ENCODE measurements around the gene MPL.

Gene MPL

DNA sequence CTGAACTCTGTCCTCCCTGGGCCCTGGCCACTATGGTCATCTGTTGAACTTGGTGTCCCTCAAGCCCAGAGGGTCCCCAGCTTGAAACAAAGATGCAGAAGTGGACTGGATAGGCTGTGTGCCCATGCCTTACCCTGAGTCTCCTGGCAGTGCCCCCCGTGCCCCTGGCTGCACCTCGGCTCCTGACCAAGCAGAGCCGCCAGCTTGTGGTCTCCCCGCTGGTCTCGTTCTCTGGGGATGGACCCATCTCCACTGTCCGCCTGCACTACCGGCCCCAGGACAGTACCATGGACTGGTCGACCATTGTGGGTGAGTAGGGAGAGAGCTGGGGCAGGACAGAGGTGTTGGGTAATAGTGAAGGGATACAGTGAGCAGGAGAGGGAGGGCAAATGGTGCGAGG is 26.1 kb upstream of the MPL start:
- TF ChIP-seq, protein P1, sequence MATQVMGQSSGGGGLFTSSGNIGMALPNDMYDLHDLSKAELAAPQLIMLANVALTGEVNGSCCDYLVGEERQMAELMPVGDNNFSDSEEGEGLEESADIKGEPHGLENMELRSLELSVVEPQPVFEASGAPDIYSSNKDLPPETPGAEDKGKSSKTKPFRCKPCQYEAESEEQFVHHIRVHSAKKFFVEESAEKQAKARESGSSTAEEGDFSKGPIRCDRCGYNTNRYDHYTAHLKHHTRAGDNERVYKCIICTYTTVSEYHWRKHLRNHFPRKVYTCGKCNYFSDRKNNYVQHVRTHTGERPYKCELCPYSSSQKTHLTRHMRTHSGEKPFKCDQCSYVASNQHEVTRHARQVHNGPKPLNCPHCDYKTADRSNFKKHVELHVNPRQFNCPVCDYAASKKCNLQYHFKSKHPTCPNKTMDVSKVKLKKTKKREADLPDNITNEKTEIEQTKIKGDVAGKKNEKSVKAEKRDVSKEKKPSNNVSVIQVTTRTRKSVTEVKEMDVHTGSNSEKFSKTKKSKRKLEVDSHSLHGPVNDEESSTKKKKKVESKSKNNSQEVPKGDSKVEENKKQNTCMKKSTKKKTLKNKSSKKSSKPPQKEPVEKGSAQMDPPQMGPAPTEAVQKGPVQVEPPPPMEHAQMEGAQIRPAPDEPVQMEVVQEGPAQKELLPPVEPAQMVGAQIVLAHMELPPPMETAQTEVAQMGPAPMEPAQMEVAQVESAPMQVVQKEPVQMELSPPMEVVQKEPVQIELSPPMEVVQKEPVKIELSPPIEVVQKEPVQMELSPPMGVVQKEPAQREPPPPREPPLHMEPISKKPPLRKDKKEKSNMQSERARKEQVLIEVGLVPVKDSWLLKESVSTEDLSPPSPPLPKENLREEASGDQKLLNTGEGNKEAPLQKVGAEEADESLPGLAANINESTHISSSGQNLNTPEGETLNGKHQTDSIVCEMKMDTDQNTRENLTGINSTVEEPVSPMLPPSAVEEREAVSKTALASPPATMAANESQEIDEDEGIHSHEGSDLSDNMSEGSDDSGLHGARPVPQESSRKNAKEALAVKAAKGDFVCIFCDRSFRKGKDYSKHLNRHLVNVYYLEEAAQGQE (IDR thresholded peaks at IDR 0.05; ENCODE audit: insufficient replicate concordance, low read depth): no peak
- TF ChIP-seq GABPA (IDR thresholded peaks at IDR 0.05; ENCODE audit: low read depth) (no peak), SPI1 (IDR thresholded peaks at IDR 0.05; ENCODE audit: borderline replicate concordance, low read depth) (no peak), POLR2AphosphoS5 (IDR thresholded peaks at IDR 0.05; ENCODE audit: low read depth) (no peak)
- no peaks in the 10 kb centered on the region for H3K27me3 ChIP-seq (ENCODE audit: insufficient read depth, poor library complexity, severe bottlenecking)
- no peak for DNase-seq (ENCODE audit: low read depth in 1 of 2, low spot score in 1 of 2)
- H3K27ac ChIP-seq (replicated peaks): no peak overlapping the region
- no peak overlapping the region for H3K4me3 ChIP-seq (replicated peaks; ENCODE audit: insufficient read depth, low read length)

DNA sequence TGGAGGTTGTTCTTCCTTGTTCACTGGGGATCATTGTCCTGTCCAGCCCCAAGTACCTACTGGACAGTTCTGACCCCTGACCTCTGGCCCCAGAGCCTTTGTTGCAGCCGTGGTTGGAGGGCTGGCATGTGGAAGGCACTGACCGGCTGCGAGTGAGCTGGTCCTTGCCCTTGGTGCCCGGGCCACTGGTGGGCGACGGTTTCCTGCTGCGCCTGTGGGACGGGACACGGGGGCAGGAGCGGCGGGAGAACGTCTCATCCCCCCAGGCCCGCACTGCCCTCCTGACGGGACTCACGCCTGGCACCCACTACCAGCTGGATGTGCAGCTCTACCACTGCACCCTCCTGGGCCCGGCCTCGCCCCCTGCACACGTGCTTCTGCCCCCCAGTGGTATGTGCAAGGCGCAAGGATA is 25.4 kb upstream of the MPL start:
- Histone ChIP-seq H3K27me3 (ENCODE audit: insufficient read depth, poor library complexity, severe bottlenecking) (no peaks in the 10 kb centered on the region), H3K4me3 (replicated peaks; ENCODE audit: insufficient read depth, low read length) (no peak overlapping the region), H3K27ac (replicated peaks) (no peak overlapping the region)
- no peak for DNase-seq (ENCODE audit: low read depth in 1 of 2, low spot score in 1 of 2)
- TF ChIP-seq SPI1 (IDR thresholded peaks at IDR 0.05; ENCODE audit: borderline replicate concordance, low read depth): no peak
- no peak for TF ChIP-seq POLR2AphosphoS5 (IDR thresholded peaks at IDR 0.05; ENCODE audit: low read depth)

DNA sequence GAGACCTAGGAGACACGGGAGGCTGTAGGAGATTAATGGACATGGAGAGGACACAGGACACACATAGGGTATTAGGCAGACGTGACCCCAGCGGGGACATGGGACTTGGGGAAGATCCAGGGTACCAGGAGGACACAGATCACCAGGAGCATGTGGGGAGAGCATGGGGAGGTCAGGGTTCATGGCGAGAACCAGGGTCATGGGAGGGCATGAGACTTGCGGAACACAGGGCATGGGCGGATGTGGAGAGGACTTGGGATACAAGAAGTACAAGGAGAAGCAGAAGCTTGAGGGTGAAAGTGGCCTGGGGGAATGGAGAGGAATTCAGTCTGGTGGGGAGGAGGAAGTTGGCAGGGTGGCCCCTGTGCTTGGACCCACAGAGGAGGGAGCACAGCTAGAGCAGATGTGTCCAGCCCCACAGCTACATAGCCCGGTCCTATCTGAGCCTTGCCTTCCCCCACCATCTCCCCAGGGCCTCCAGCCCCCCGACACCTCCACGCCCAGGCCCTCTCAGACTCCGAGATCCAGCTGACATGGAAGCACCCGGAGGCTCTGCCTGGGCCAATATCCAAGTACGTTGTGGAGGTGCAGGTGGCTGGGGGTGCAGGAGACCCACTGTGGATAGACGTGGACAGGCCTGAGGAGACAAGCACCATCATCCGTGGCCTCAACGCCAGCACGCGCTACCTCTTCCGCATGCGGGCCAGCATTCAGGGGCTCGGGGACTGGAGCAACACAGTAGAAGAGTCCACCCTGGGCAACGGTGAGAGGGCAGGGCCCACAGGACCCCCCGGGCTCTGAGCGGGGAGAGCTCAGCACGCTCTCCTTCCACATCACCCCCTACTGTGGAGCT is 24.7 kb upstream of the MPL start:
- Histone ChIP-seq H3K4me3 (replicated peaks; ENCODE audit: insufficient read depth, low read length) (no peak overlapping the region), H3K27me3 (ENCODE audit: insufficient read depth, poor library complexity, severe bottlenecking) (no peaks in the 10 kb centered on the region), H3K27ac (replicated peaks) (no peak overlapping the region)
- DNase-seq (ENCODE audit: low read depth in 1 of 2, low spot score in 1 of 2): no peak
- TF ChIP-seq POLR2AphosphoS5 (IDR thresholded peaks at IDR 0.05; ENCODE audit: low read depth): no peak
- no peak for TF ChIP-seq GABPA (IDR thresholded peaks at IDR 0.05; ENCODE audit: low read depth)
- TF ChIP-seq SPI1 (IDR thresholded peaks at IDR 0.05; ENCODE audit: borderline replicate concordance, low read depth): no peak
- TF ChIP-seq, protein P2, sequence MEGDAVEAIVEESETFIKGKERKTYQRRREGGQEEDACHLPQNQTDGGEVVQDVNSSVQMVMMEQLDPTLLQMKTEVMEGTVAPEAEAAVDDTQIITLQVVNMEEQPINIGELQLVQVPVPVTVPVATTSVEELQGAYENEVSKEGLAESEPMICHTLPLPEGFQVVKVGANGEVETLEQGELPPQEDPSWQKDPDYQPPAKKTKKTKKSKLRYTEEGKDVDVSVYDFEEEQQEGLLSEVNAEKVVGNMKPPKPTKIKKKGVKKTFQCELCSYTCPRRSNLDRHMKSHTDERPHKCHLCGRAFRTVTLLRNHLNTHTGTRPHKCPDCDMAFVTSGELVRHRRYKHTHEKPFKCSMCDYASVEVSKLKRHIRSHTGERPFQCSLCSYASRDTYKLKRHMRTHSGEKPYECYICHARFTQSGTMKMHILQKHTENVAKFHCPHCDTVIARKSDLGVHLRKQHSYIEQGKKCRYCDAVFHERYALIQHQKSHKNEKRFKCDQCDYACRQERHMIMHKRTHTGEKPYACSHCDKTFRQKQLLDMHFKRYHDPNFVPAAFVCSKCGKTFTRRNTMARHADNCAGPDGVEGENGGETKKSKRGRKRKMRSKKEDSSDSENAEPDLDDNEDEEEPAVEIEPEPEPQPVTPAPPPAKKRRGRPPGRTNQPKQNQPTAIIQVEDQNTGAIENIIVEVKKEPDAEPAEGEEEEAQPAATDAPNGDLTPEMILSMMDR (IDR thresholded peaks at IDR 0.05; ENCODE audit: insufficient read depth, low read length): no peak
- TF ChIP-seq, protein P1 (IDR thresholded peaks at IDR 0.05; ENCODE audit: insufficient replicate concordance, low read depth): no peak

DNA sequence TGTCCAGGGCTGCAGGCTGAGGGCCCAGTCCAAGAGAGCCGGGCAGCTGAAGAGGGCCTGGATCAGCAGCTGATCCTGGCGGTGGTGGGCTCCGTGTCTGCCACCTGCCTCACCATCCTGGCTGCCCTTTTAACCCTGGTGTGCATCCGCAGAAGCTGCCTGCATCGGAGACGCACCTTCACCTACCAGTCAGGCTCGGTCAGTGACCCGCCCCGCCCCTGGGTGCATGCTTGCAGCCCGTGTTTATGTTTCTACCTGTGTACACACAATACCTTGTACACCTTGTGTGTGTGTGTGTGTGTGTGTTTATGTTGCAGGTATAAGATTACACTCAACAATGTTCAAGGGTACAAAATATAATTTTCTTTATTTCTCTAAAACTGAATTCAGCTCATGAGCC is 23.8 kb upstream of the MPL start:
- Histone ChIP-seq H3K27ac (replicated peaks) (no peak overlapping the region), H3K4me3 (replicated peaks; ENCODE audit: insufficient read depth, low read length) (no peak overlapping the region), H3K27me3 (ENCODE audit: insufficient read depth, poor library complexity, severe bottlenecking) (no peaks in the 10 kb centered on the region)
- TF ChIP-seq, protein P2 (IDR thresholded peaks at IDR 0.05; ENCODE audit: insufficient read depth, low read length): no peak
- DNase-seq (ENCODE audit: low read depth in 1 of 2, low spot score in 1 of 2): no peak

DNA sequence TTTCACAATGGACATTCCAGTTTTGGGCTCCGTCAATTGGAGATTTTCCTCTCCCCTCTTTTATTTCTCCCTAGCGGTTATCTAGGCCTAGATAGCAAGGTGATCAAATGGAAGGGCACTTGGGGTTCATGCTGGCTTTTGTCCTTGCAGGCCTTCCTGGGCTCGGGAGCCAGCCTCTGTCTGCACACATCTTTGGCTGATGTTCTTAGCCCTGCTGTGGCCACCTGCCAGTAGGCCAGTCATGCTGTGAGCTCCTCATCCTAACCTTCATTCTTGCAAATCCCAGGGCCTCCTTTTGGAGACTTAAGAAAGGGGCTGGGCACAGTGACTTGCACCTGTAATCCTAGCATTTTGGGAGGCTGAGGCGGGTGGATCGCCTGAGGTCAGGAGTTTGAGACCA is 23.4 kb upstream of the MPL start:
- H3K27me3 ChIP-seq (ENCODE audit: insufficient read depth, poor library complexity, severe bottlenecking): no peaks in the 10 kb centered on the region
- no peak overlapping the region for H3K4me3 ChIP-seq (replicated peaks; ENCODE audit: insufficient read depth, low read length)
- TF ChIP-seq, protein P2 (IDR thresholded peaks at IDR 0.05; ENCODE audit: insufficient read depth, low read length): no peak
- TF ChIP-seq POLR2AphosphoS5 (IDR thresholded peaks at IDR 0.05; ENCODE audit: low read depth): no peak
- TF ChIP-seq GABPA (IDR thresholded peaks at IDR 0.05; ENCODE audit: low read depth): no peak
- TF ChIP-seq, protein P1 (IDR thresholded peaks at IDR 0.05; ENCODE audit: insufficient replicate concordance, low read depth): no peak
- TF ChIP-seq SPI1 (IDR thresholded peaks at IDR 0.05; ENCODE audit: borderline replicate concordance, low read depth): no peak
- no peak overlapping the region for H3K27ac ChIP-seq (replicated peaks)
- no peak for DNase-seq (ENCODE audit: low read depth in 1 of 2, low spot score in 1 of 2)

Measured in HL-60 (cell line).